GM19035 (cell line): Measurements from ENCODE around the gene SETD2.
"Not testable (repeated sequence)": the region's sequence is repeated elsewhere in the genome, so short reads cannot be mapped to it uniquely, and the experiment has no call there.

Experiments used
- ATAC-seq: cut with Tn5 transposase; IDR thresholded peaks from one replicate; pipeline ENCODE4 v1.9.1; 2021; ENCODE audit not compliant: unreplicated experiment

Gene SETD2

DNA sequence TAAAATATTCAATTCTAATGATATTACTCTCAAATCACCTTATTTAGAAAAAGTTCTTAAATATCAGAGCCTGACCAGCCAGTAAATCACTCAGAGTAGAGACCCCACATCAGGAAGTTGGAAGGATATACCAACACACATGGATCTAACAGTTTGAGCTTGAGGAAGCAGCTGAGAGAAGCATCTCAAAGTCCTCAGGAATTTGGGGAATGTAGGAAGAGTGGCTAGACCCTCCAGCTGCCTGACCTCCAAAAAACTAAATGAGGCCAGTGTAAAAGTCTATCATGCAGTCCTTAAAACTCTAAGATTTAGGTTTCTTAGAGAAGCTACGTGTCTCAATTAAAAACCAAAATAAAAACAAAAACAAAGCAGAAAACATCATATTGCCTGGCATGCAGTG is 55.4 kb downstream of the SETD2 start:
- ATAC-seq: no peak

DNA sequence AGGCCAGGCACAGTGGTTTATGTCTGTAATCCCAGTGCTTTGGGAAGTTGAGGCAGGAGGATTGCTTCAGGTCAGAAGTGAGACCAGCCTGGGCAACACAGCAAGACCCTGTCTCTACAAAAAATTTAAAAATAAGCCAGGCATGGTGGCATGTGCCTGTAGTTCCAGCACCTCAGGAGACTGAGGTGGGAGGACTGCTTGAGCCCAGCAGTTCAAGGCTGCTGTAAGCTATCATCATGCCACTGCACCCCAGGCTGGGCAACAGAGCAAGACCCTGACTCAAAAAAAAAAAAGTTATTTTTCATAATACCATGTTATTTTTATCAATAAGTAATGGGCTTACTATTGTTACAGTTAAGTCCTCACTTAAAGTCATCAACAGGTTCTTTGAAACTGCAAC is 59.7 kb downstream of the SETD2 start:
- no peak for ATAC-seq

DNA sequence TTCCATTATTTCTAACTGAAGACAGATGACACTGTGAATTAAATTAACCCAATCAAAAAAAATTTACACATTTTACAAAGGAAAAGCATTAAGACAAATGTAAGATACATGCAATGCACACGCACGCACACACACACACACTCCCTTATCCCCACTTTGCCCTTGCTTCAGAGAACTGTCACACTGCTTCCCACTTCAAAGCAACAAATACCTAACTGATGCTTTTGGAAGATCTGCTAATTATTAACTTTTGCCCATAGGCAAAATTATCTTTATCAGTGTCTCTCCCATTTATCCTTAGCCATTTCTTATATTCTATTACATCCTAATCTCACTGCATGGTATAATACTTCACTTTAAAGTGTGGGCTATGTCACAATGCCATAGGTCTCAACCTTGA is 60.3 kb downstream of the SETD2 start:
- ATAC-seq: no peak

DNA sequence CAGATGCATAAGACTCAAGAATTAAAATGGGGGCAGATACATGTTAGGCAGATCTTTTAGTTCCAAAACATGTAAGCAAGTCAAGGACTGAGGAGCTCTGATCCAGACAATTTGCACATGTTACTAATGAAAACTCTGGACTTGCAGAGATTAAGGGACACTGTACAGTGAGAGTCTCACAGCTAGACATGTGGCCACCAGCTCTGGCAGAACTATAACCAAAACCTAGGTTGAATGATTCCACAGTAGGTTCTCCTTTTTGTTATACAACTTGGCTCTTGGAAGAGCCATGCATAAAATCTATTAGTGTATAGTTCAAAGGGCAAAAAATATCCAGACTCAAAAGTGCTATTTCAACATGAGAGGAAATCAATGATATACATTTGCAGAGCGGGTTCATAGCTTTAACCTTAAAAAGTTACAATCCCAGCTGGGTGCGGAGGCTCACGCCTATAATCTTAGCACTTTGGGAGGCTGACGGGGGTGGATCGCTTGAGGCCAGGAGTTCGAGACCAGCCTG is 61.8 kb downstream of the SETD2 start:
- ATAC-seq: no peak

DNA sequence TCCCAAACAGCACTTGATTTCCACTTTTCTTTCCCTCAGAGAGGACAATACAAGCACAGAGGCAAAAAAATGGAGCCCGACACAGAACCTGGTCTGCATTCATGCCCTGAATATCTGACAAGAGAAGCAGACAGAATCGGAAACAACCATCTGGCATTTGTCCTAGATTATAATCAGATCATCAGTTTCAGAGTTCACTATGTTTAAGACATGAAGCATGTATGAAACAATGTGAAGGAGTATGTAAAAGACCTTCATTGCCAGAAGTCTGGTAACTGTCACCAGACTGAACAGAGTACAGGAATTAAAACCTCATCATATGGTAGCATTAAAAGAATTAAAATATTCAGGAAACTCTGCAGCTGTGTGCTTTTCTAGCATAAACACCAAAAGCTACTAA is 65.0 kb downstream of the SETD2 start:
- ATAC-seq: no peak

DNA sequence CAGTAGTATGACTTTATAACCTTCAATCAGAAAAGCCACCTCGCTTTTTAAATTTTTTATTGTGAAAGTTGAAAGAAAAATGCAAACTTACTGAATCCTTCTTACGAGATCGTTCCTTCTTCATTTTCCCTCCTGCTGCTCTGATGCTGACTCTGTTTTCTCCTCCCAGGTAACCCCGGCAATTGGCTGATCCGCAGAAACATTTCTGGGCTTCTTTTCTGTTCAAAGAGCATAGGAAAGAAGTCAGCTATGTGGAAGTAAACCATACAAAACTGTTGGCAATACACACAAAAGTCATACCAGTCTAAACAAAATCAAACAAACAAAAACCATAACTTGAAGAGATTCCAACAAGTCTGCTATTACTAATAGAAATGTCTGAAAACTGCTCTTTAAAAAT is 66.0 kb downstream of the SETD2 start:
- ATAC-seq: no peak

DNA sequence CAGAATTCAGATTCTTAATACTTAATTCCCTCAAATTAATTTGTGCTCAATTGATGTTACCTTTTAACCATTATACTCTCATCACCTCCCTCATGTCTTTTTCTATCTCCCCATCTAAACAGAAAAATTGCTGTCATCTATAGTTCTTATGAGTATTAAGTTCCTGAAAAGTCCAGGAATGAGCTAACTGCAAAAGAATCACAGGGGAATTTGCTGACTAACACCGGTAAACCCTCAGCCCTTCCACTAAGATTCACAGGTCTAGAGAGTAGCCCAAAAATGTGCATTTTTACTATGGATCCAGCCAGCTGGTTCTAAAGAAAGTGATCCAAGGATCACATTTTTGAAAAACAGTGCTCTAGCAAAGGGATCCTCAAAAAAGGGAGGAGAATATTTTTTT is 67.0 kb downstream of the SETD2 start:
- no peak for ATAC-seq

DNA sequence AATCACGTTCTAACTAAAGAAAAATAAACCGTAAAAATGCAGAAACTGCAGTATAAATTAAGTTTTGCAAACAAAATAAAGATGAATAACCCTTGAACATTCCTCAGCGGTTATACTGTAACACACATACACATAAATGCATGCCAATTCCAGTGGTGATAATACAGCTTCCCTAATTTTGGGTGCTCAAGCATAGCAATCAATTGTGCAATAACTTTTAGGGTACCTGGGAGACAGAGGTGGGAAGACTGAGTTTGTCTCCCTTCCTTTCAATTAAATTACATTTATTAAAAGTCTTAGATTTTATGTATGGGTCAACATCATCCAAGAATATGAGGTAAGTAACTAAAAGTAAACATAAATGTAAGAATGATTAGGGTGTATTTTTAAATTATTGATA is 71.8 kb downstream of the SETD2 start:
- no peak for ATAC-seq

DNA sequence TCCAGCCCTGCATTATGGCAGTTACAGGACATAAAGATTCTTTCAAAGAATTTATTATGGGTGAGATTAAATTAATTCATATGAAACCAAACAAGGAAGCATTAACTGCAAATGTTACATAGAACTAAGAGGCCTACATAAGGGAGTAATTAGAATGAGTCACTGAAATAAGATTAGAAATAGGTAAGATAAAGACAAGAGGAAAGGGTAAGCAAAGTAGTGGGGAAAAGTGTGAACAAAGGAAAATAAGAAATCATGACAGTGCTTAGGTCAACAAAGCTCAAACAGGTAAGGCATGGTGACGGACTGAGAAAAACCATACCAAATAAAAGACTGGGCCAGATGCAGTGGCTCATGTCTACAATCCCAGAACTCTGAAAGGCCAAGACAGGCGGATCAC is 74.3 kb downstream of the SETD2 start:
- no peak for ATAC-seq

DNA sequence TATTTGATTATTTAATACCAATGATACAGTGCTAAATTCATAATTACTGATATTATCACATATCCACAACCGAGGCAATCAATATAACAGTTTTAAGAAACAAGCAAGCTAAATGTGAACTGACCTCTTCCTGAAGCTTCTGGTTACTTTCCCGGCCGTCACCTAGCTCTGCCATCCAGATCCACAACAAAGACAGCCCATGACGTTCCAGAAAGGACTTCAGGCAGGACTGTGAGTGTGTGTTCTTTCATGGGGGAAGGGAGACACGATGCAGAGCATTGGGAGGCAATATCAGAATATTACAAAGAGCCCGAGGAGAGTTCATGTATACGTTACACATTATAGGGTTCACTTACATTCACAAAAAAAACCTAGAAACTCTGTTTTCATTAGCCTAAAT is 77.8 kb downstream of the SETD2 start:
- ATAC-seq: no peak

DNA sequence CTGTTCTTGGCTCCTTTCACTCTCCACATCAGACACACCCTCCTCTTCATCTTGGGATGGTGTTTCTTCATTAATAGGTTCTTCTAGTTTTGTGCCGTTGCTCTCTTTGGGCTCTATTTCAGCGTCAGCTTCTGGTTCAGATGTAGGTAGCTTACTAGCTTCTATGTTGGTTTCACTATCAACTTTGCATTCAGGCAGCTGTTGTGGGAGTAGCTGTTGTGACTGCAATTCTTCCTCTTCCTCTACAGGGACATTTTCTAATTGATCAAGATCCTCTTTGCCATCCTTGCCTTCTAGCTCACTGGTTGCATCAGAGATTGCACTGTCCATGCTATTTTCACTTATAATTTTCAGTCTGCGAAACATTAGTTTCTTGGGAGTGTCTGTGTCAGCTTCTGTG is 80.1 kb downstream of the SETD2 start:
- ATAC-seq: no peak

DNA sequence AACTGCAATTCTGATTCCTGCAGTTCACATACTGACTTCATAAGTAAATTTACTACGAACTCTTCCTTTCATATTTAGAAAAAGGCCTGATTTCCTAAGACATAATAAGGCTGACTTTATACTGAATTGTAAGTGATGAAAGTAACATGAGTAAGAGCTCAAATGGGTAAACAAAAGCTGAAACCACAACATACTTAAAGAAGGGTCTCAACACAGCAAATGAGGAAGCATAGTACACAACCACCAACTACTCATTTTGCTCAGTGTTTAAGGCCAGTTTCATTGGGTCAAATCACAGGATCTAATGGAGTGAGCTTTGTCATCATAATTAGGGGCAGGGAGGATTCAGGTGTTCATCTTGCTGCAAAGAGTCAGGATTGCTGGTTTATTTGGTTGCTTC is 81.4 kb downstream of the SETD2 start:
- ATAC-seq: no peak

DNA sequence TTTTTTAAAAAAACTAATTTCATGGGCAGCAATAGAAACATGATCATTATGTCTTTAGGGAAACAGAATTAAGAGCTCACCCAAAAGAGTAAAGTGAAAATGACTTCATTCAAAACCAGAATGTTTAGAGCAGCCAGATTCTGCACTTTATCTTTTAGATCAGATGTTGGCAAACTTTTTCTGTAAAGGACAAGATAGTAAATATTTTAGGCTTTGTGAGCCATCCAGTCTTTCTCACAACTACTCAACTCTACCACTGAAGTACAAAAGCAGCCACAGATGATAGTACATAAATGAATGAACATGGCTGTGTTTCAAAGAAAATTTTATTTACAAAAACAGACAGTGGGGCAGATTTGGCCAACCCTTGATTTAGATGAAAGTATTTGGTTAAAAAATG is 84.5 kb downstream of the SETD2 start:
- ATAC-seq: no peak

DNA sequence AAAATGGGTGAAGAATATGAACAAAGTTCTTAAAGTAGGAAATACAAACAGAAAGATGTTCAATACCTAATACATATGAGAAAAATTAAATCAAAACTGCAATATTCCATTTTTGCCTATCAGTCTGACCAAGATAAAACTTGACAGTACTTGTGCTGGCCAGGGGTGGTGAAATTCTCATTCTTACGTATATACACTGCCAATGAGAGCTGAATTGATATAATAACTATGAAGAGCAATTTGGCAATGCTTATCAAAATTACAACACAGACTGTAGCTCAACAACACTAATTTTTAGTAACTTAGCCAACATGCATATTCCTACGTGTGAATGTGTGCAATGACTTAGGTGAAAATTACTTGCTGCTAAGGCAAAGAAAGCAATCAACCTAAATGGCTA is 90.2 kb downstream of the SETD2 start:
- no peak for ATAC-seq

DNA sequence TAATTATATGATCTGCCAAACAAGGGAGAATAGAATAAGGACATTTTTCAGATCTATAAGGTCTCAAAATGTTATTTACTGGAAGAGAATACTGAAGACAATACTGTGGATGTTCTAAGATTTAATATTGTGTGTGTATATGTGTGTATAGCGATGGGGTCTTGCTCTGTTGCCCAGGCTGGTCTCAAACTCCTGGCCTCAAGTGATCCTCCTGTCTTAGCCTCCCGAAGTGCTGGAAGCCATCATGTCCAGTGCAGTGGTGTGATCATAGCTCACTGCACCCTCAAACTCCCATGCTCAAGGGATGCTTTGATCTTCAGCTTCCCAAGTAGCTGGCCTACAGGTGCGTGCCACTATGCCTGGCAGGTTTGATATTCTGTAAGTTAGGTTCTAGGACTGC is 93.1 kb downstream of the SETD2 start:
- ATAC-seq: no peak

DNA sequence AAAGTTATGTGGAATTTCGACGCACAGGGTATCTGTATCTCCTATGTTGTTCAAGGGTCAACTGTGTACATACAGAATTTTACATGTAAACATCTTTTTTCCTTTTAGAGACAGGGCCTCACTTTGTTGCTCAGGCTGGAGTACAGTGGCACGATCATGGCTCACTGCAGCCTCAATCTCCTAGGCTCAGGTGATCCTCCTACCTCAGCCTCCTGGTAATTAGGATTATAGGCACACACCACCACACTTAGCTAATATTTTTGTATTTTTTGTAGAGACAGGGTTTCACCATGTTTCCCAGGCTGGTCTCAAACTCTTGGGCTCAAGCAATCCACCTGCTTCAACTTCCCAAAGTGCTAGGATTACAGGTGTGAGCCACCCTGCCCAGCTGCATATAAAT is 97.7 kb downstream of the SETD2 start:
- ATAC-seq: not testable (repeated sequence)

DNA sequence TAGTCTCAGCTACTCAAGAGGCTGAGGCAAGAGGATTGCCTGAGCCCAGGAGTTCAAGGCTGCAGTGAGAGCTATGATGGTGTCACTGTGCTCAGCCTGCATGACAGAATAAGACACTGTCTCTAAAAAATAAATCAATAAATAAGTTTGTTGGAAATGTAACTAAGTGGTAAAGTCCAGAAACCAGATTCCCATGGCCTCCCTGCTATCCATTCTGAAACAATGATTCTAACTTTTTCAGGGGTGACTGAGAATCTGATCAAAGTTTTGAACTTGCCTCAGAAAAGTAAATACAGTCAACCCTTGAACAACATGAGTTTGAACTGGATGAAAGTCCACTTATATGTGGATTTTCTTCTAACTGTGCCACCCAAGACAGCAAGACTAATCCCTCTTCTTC is 98.2 kb downstream of the SETD2 start:
- no peak for ATAC-seq

DNA sequence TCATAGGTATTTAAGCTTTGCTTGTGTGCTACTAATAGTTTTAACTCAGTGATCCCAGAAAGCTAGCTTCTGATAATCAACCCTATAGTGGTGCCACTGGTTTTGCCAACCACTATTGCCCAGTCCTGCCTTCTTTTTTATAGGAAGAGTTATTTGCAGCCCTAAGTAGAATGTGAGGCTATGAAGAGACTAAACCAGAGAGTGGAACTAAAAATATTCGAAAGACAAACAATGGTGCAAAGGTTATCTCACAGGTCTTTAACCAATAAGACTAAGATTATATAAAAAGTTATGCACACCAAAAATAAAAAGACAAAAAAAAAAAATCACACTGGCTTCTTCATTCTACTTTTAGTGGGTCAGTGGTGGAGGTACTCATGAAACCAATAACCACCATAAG is 98.9 kb downstream of the SETD2 start:
- ATAC-seq: no peak

DNA sequence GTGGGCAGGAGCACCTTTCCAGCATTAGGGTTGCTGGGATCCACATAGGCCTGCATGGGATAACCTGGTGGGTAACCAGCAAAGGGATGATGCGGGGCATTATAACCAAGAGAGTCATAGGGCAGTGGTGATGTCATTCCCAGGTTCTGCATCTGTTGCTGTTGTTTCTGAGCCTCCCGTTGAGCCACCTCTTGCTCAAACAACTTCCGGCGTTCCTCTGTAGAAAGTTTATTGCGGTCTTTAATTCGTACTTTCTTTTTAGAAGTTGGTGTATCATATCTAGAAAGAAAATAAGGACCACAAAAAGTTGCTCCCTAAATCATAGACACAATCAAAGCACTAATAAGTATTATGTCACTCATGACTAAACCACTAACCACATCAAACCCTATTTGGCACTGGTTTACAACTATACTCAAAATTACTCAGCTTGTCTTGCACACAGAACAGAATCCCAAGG is 106.7 kb downstream of the SETD2 start:
- no peak for ATAC-seq

DNA sequence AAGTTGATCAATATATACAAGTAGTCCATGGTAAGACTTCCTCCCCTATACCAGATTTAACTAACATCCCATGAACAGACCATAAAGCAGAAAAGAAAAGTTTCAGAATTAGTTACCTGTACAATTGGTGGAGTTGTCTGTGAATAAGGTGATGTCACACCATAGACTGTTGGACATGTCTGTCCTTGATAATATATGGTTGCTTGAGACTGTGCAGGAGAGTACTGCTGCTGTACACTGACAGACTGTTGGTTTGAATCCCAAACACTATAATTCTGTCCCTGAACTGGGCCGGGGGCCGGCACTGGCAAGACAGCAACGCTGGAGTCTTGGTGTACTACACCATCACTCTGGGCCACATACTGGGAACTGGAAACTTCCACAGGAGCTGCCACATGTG is 107.2 kb downstream of the SETD2 start:
- ATAC-seq: no peak

DNA sequence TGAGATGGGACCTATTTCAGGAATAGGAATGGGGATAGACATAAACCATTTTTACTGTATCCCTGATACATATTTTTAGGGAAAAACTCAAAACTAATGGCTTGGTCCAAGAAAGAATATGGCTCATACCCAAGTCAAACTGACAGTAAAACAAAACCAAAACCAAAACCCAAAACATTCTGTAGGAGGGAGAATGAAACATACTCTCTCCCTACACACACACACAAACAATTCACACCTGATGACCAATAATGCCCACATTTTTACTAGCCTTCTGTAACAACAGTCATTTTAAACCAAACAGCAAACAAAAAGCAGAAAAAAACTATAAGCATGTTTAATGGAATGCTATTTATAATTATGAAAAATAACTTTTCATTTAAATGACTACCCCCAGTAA is 109.5 kb downstream of the SETD2 start:
- no peak for ATAC-seq

DNA sequence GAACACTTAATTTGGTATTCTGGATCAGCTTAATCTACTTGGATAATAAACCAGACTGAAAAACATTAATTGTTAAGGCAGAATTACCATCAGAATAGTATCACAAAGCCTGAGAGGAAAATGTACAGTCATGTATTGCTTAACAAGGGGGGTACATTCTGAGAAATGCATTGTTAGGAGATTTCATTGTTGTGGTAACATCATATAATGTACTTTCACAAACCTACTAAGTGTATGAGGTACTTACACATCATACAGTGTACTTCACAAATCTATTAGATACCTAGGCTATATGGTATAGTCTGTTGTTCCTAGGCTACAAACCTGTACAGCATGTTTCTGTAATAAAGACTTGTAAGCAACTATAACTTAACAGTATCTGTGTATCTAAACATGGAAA is 116.2 kb downstream of the SETD2 start:
- ATAC-seq: no peak

DNA sequence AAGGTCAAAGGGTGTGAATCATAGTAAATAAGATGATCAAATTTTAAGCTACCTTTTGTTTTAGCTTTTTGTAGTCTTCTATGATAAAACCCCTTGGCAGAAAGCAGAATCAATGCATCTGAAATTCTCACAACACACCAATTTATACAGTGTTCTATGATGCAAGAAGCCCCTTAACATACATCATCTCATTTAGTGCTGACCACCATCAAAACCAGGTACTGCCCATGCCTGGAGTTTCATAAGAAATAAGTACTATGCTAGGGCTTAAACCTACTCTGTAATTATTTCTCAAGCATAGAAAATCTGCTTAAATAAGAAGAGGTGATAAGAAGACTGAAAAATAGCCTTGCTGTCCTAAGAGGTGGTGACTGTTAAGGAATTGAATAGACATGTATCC is 116.8 kb downstream of the SETD2 start:
- no peak for ATAC-seq

DNA sequence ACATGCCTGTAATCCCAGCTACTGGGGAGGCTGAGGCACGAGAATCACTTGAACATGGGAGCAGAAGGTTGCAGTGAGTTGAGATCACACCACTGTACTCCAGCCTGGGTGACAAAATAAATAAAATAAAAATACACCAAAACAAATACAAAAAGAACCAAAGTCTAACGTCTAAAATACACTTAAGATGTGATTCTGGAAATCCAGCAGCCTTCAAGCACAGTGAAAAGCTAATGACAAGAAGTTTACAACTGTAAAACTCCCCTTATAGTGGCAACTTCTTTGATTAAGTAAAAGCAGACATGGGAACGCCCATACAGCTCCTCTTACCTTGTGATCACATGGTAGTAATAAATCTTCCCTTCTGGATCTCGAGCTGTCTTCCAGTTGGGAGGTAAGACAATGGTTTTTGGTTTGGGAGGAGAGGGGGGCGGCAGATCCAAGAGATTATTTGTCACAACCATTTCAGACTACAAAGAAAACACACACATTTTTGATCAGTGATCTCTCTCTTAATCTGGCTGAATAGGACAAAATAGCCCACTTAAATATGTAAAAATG is 121.6 kb downstream of the SETD2 start:
- no peak for ATAC-seq
